Hepatocyte (in vitro differentiated cells): ENCODE measurements around the gene TPSB2. TPM values are rescaled to one million over a fixed set of nuclear protein-coding genes. Genes with fewer than 3 reads are reported as not detected.
"Not testable (repeated sequence)": the region's sequence is repeated elsewhere in the genome, so short reads cannot be mapped to it uniquely, and the experiment has no call there.

Source experiments
- DNase-seq: peaks from one replicate; pipeline ENCODE4 v3.0.0-alpha.2; 2016; ENCODE audit warnings: low spot score
- H2AFZ ChIP-seq: fragments of 200-600 bp; sonication (generic); 2 replicates; pipeline ENCODE4 v1.6.0; 2016; ENCODE audit warnings: antibody characterized with exemption, mild to moderate bottlenecking
- H3K27ac ChIP-seq: fragments of 200-600 bp; sonication (generic); 2 replicates; pipeline ENCODE4 v1.5.1; 2016; ENCODE audit warnings: mild to moderate bottlenecking
- H3K27me3 ChIP-seq: fragments of 200-600 bp; sonication (generic); 2 replicates; pipeline ENCODE4 v1.6.1; 2016
- H3K36me3 ChIP-seq: fragments of 200-600 bp; sonication (generic); replicated peaks from 2 replicates; pipeline ENCODE4 v1.5.1; 2016; ENCODE audit warnings: low read depth; ENCODE audit not compliant: insufficient read depth
- H3K4me1 ChIP-seq: fragments of 200-600 bp; sonication (generic); 2 replicates; pipeline ENCODE4 v1.5.1; 2016; ENCODE audit warnings: mild to moderate bottlenecking, moderate library complexity; ENCODE audit not compliant: insufficient read depth
- H3K4me2 ChIP-seq: fragments of 200-600 bp; sonication (generic); 2 replicates; pipeline ENCODE4 v1.6.0; 2016
- H3K4me3 ChIP-seq: fragments of 200-600 bp; sonication (generic); 2 replicates; pipeline ENCODE4 v1.5.1; 2016; ENCODE audit warnings: mild to moderate bottlenecking
- H3K79me2 ChIP-seq: fragments of 200-600 bp; sonication (generic); 2 replicates; pipeline ENCODE4 v1.6.0; 2017; ENCODE audit warnings: mild to moderate bottlenecking
- H3K9me2 ChIP-seq: fragments of 200-600 bp; sonication (generic); replicated peaks from 2 replicates; pipeline ENCODE4 v1.6.0; 2017; ENCODE audit warnings: mild to moderate bottlenecking; ENCODE audit not compliant: insufficient read depth
- H3K9me3 ChIP-seq: fragments of 200-600 bp; sonication (generic); 2 replicates; pipeline ENCODE4 v1.5.1; 2016; ENCODE audit warnings: low read depth, mild to moderate bottlenecking
- H4K20me1 ChIP-seq: fragments of 200-600 bp; sonication (generic); 2 replicates; pipeline ENCODE4 v1.6.0; 2016; ENCODE audit warnings: mild to moderate bottlenecking; ENCODE audit not compliant: insufficient read depth, poor library complexity, severe bottlenecking
- CTCF ChIP-seq: fragments of 200-600 bp; sonication (generic); IDR thresholded peaks from 2 replicates; pipeline ENCODE4 v1.5.1; 2016; ENCODE audit warnings: antibody characterized with exemption, mild to moderate bottlenecking; ENCODE audit not compliant: poor library complexity
- EZH2 ChIP-seq: fragments of 200-600 bp; sonication (generic); IDR thresholded peaks from 2 replicates; pipeline ENCODE4 v1.6.1; 2016; ENCODE audit warnings: antibody characterized with exemption, mild to moderate bottlenecking, borderline replicate concordance
- EZH2phosphoT487 ChIP-seq: fragments of 200-600 bp; sonication (generic); IDR thresholded peaks from one replicate; pipeline ENCODE4 v1.6.1; 2018; ENCODE audit warnings: antibody characterized with exemption, mild to moderate bottlenecking, low read depth, moderate library complexity; ENCODE audit not compliant: unreplicated experiment, severe bottlenecking
- WGBS: methylation state at CpG from one replicate; pipeline ENCODE4 v1.1.6; 2016; ENCODE audit warnings: low lambda C conversion rate; ENCODE audit errors: missing lambda C conversion rate; 5-methylcytosine and 5-hydroxymethylcytosine counted together
- polyA plus RNA-seq: library from polyadenylated mRNA; unstranded; fragments of >200 nt; fragmentation: Nextera tagmentation; extraction: Ambion mirVana; gene quantifications from 2 replicates; pipeline ENCODE4 v1.2.1, GENCODE V29; 2016
- total RNA-seq: library from RNA; depleted of rRNA; stranded (reverse); fragments of >200 nt; gene quantifications from 2 replicates; pipeline ENCODE4 v1.2.3, GENCODE V29; 2014

Gene TPSB2
- total and polyA plus RNA-seq, 2 experiments from 2014 or later, result not detected

DNA sequence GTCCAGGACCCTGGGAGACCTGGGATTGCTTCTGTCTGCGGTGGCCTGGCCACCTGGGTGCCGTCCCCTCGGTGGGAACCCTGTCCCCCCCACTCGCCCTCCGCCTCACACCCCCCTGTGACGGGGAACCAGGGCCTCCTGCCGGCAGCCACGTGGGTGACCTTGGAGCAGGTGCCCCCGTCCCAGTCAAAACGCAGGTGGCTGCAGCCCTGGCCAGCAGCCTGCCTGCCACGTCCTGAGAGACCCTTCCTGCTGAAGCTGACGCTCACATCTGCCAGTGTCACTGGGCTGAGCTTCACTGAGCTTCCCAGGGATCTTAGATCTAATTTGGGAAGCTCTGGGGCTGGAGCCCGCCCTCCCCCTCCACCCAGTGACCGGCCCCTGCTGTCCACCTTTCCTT lies 3.3 kb downstream of the TPSB2 start:
- H3K4me1 ChIP-seq, H3K79me2 ChIP-seq, H3K27ac ChIP-seq, DNase-seq, H3K4me2 ChIP-seq, H3K27me3 ChIP-seq, H3K9me3 ChIP-seq, H3K36me3 ChIP-seq, H3K4me3 ChIP-seq, H3K9me2 ChIP-seq, H4K20me1 ChIP-seq, H2AFZ ChIP-seq: not testable (repeated sequence)
- 100% methylated on average over 2 of the region's 14 CpGs for WGBS

DNA sequence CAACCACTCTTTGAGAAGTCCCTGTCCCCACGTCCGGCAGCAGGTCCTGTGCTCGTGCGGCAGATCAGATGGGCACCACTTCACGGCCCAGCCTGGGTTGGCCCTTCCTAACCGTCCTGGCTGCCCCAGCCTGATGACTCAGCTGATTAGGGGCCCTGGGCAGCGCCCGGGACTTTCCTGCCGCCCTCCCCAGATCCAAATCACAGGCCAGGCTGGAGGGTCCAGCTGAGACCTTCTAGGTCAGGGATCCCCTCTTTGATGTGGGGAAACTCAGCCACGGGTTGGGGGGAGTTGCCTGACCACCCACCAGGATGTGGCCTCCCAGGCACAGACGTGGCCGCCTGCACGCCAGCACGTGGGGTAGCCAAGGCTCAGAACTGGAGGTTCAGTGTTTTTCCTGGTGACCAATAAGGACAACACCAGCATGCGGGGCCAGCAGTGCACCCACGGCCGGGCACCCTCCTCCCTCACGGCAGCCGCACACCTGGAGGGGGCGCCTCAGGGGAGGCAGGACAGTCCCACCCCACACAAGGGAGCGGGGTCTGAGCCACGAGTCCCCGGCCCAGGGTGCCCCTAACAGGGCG lies 4.2 kb downstream of the TPSB2 start:
- H4K20me1 ChIP-seq, H3K9me2 ChIP-seq, H3K27me3 ChIP-seq, H3K4me1 ChIP-seq, H3K36me3 ChIP-seq, H3K4me3 ChIP-seq, H3K9me3 ChIP-seq, H3K79me2 ChIP-seq, DNase-seq, H3K4me2 ChIP-seq, H3K27ac ChIP-seq, H2AFZ ChIP-seq: not testable (repeated sequence)
- WGBS, result 82% methylated on average over 20 of the region's 24 CpGs

- Histone ChIP-seq H3K4me2 (no peak within 1 kb of the TSS), H3K9me3 (no peaks in the 10 kb centered on the region), H4K20me1 (no peaks in the 10 kb centered on the region), H3K9me2 (no peaks in the 10 kb centered on the region), H3K4me1 (peaks cover 3% of the 10 kb centered on the region), H2AFZ (no peak within 1 kb of the TSS), H3K4me3 (no peak within 1 kb of the TSS), H3K36me3 (no peaks in the 10 kb centered on the region), H3K27ac (no peak within 1 kb of the TSS), H3K79me2 (no peaks in the 10 kb centered on the region), H3K27me3 (no peaks in the 10 kb centered on the region)
- DNase-seq, result peak; percentile 33
- WGBS, result 61% methylated on average over 10 of the region's 10 CpGs
- TF ChIP-seq CTCF (no peak), EZH2 (no peak), EZH2phosphoT487 (no peak)
Measured at GRCh38 chr16:1225051-1225451, 4.9 kb downstream of the TPSB2 start, which contains the start of gene TPSG1. TPSG1 (minus strand) TSS chr16:1225268; CDS start chr16:1225252, 16 bp downstream.

DNA sequence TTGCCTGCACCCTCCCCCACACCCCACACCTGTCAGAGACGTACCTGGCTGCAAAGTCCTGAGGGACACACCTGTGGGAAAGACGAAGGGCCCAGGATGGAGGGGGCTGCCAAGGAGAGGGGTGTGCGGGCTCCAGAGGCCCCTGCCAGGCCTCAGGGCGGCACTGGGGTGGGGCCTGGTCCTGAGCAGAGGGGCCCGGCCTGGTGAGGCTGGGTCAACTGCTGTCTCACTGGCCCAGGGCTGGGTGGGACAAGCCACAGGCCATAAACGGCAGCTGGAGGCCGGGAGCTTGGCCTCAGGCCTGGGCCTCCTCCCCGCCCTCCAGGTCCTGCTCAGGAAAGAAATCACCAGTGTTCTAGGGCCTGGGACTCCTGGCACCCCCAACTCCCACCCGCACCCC lies 5.4 kb downstream of the TPSB2 start:
- no peak overlapping the region for H3K4me3 ChIP-seq
- no peak for DNase-seq
- H3K4me2 ChIP-seq, result no peak overlapping the region
- no peaks in the 10 kb centered on the region for H4K20me1 ChIP-seq
- H3K36me3 ChIP-seq, result no peaks in the 10 kb centered on the region
- H2AFZ ChIP-seq, result no peak overlapping the region
- H3K9me2 ChIP-seq, result no peaks in the 10 kb centered on the region
- no peaks in the 10 kb centered on the region for H3K79me2 ChIP-seq
- H3K9me3 ChIP-seq, result no peaks in the 10 kb centered on the region
- peaks cover 3% of the 10 kb centered on the region for H3K4me1 ChIP-seq
- WGBS, result 87% methylated on average over 8 of the region's 9 CpGs
- H3K27ac ChIP-seq, result no peak overlapping the region
- no peaks in the 10 kb centered on the region for H3K27me3 ChIP-seq
- TF ChIP-seq EZH2 (no peak), CTCF (no peak), EZH2phosphoT487 (no peak)
